ENCODE results near the gene TMEM150A. TPM values are rescaled to one million over a fixed set of nuclear protein-coding genes. Genes with fewer than 3 reads are reported as not detected.
A peak's percentile ranks its signal among the peaks of the same experiment; 100 is the strongest.

Gene TMEM150A
- total RNA-seq, 4 donors from 2014 or later: 6.3 to 15.8 (median 7.4) TPM

- H3K27me3 ChIP-seq: no peaks in the 10 kb centered on the region
- peaks cover 24 to 55% (median 24%) of the 10 kb centered on the region in 3 donors for H3K4me1 ChIP-seq
- no peaks in the 10 kb centered on the region for H3K9me3 ChIP-seq
- TF ChIP-seq POLR2A (IDR thresholded peaks at IDR 0.05): no peak
- TF ChIP-seq CTCF (IDR thresholded peaks at IDR 0.05): no peak
- 18 to 33% methylated on average over 2 to 3 of the region's 3 CpGs for WGBS, 2 donors
- peak overlapping the region; percentile 93 to 95 (median 94) for H3K27ac ChIP-seq
- peak overlapping the region in 3 of 4 donors; percentile 59 to 70 (median 61) for H3K4me3 ChIP-seq
- intact Hi-C loops (cut with DNase I): no loop called here
- no peak for DNase-seq
- H3K36me3 ChIP-seq: peaks cover 0 to 20% (median 0%) of the 10 kb centered on the region in 3 donors
Observed at GRCh38 chr2:85577063-85577385, 25.5 kb downstream of the TMEM150A start.

GRCh38 chr2:85575739-85576138 lies 26.8 kb downstream of the TMEM150A start:
- WGBS, 2 donors: 93% methylated on average over 8 of the region's 8 CpGs
- TF ChIP-seq POLR2A (IDR thresholded peaks at IDR 0.05) (no peak), CTCF (IDR thresholded peaks at IDR 0.05) (no peak)
- peak overlapping the region in 1 of 4 donors; percentile 95 for H3K27ac ChIP-seq

GRCh38 chr2:85566265-85566664 lies 36.2 kb downstream of the TMEM150A start:
- intact Hi-C loops (cut with DNase I): no loop called here

More at GRCh38 chr2:85575739-85576138, 26.8 kb downstream of the TMEM150A start:
- DNase-seq: no peak
- no peaks in the 10 kb centered on the region for H3K27me3 ChIP-seq
- H3K36me3 ChIP-seq: peaks cover 0 to 7% (median 0%) of the 10 kb centered on the region in 3 donors
- H3K4me1 ChIP-seq: peaks cover 24 to 50% (median 24%) of the 10 kb centered on the region in 3 donors
- intact Hi-C loops (cut with DNase I): no loop called here
- no peak overlapping the region for H3K4me3 ChIP-seq
- no peaks in the 10 kb centered on the region for H3K9me3 ChIP-seq

GRCh38 chr2:85564144-85564563 lies 38.3 kb downstream of the TMEM150A start:
- TF ChIP-seq CTCF (IDR thresholded peaks at IDR 0.05) (no peak), POLR2A (IDR thresholded peaks at IDR 0.05) (no peak)
- no peaks in the 10 kb centered on the region for H3K27me3 ChIP-seq
- H3K27ac ChIP-seq: no peak overlapping the region
- H3K4me1 ChIP-seq: peaks cover 16 to 25% (median 16%) of the 10 kb centered on the region in 3 donors
- no peak overlapping the region for H3K4me3 ChIP-seq
- WGBS, 2 donors: 81 to 86% methylated on average over 5 of the region's 5 CpGs
- H3K36me3 ChIP-seq: peaks cover 0 to 2% (median 0%) of the 10 kb centered on the region in 3 donors
- intact Hi-C loops (cut with DNase I): no loop called here
- no peaks in the 10 kb centered on the region for H3K9me3 ChIP-seq
- DNase-seq: no peak

More at GRCh38 chr2:85566265-85566664, 36.2 kb downstream of the TMEM150A start:
- H3K4me3 ChIP-seq: no peak overlapping the region
- DNase-seq: no peak
- H3K9me3 ChIP-seq: no peaks in the 10 kb centered on the region
- H3K36me3 ChIP-seq: no peaks in the 10 kb centered on the region
- H3K27ac ChIP-seq: no peak overlapping the region
- TF ChIP-seq POLR2A (IDR thresholded peaks at IDR 0.05): no peak
- WGBS, 2 donors: 82% methylated on average over 4 of the region's 4 CpGs
- H3K27me3 ChIP-seq: no peaks in the 10 kb centered on the region
- peaks cover 0 to 7% (median 4%) of the 10 kb centered on the region in 3 donors for H3K4me1 ChIP-seq

- H3K27ac ChIP-seq: peak within 1 kb of the TSS; percentile 83 to 91 (median 90)
- TF ChIP-seq POLR2A (IDR thresholded peaks at IDR 0.05): peak in 2 of 4 donors; percentile 63 to 87
- peak in 4 of 6 experiments; percentile 22 to 75 (median 58) for TF ChIP-seq CTCF (IDR thresholded peaks at IDR 0.05)
- peaks cover 5 to 29% (median 8%) of the 10 kb centered on the region in 3 donors for H3K36me3 ChIP-seq
- no peaks in the 10 kb centered on the region for H3K27me3 ChIP-seq
- peaks cover 16 to 29% (median 16%) of the 10 kb centered on the region in 3 donors for H3K4me1 ChIP-seq
- WGBS, 2 donors: 6 to 10% methylated on average over 12 to 31 of the region's 64 CpGs
- intact Hi-C loops (cut with DNase I): no loop called here
- peak; percentile 70 for DNase-seq
- peak within 1 kb of the TSS; percentile 57 to 91 (median 78) for H3K4me3 ChIP-seq
- no peaks in the 10 kb centered on the region for H3K9me3 ChIP-seq
Observed at GRCh38 chr2:85561280-85562212, 41.0 kb downstream of the TMEM150A start, which contains the start of gene GGCX. TSS of gene GGCX (minus strand) at chr2:85561493. CDS start at chr2:85561428, 65 bp downstream.

Data from esophagus squamous epithelium (tissue), 5 donors.